ENCODE measurements around the gene FYB2.
A peak's percentile ranks its signal among the peaks of the same experiment; 100 is the strongest.

The FYB2 gene

DNA sequence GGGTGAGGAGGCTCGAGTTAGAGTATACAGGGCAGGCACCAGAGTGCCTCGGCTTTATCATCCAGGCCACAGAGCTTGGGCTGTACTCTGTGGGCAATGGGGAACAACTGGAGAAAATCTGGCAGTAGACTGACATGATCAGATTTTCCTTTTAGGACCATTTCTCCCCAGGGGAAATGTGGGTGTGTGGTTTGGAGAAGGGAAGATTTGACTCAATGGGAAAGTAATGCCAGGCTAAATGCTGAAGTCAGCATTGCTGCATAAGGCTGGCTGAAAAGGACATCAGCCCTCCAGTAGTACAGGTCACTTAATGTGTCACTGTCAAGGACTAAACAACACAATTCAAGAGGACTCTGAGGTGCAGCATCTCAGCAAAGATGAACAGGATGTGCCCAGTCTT is 5.0 kb downstream of the FYB2 start:
- TF ChIP-seq, protein P1, sequence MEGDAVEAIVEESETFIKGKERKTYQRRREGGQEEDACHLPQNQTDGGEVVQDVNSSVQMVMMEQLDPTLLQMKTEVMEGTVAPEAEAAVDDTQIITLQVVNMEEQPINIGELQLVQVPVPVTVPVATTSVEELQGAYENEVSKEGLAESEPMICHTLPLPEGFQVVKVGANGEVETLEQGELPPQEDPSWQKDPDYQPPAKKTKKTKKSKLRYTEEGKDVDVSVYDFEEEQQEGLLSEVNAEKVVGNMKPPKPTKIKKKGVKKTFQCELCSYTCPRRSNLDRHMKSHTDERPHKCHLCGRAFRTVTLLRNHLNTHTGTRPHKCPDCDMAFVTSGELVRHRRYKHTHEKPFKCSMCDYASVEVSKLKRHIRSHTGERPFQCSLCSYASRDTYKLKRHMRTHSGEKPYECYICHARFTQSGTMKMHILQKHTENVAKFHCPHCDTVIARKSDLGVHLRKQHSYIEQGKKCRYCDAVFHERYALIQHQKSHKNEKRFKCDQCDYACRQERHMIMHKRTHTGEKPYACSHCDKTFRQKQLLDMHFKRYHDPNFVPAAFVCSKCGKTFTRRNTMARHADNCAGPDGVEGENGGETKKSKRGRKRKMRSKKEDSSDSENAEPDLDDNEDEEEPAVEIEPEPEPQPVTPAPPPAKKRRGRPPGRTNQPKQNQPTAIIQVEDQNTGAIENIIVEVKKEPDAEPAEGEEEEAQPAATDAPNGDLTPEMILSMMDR (IDR thresholded peaks at IDR 0.05; ENCODE audit: unreplicated experiment in 3 of 3), result no peak
- Mint-ChIP-seq H3K4me3 (no peak overlapping the region), H3K27ac (no peak overlapping the region), H3K9me3 (peaks cover 11% of the 10 kb centered on the region), H3K4me1 (peaks cover 6% of the 10 kb centered on the region), H3K36me3 (ENCODE audit: low read depth) (no peaks in the 10 kb centered on the region), H3K27me3 (ENCODE audit: low read depth) (peaks cover 9% of the 10 kb centered on the region)

DNA sequence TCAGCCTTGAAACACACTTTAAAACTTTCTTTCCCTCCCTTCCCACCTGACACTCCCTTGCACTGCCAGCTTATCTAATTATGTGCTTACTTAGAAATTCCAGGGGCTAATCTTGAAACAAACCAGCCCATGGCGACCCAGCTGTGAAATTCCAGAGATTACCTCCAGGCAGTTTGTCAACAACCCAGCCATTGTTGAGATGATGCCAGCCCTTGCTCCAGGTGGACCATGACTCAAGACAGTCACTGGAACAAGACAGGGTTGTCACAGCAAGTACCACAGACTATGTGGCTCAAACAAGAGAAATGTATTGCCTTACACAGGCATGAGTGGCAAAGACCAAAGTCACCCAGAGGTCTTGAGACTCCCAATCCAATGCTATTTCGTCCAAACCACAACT is 7.9 kb downstream of the FYB2 start:
- H3K9me3 Mint-ChIP-seq, result peaks cover 11% of the 10 kb centered on the region
- peaks cover 2% of the 10 kb centered on the region for H3K4me1 Mint-ChIP-seq
- H3K27me3 Mint-ChIP-seq (ENCODE audit: low read depth), result peaks cover 6% of the 10 kb centered on the region
- no peak overlapping the region for H3K27ac Mint-ChIP-seq
- TF ChIP-seq, protein P1 (IDR thresholded peaks at IDR 0.05; ENCODE audit: unreplicated experiment in 3 of 3), result no peak
- H3K4me3 Mint-ChIP-seq, result no peak overlapping the region
- H3K36me3 Mint-ChIP-seq (ENCODE audit: low read depth), result no peaks in the 10 kb centered on the region

DNA sequence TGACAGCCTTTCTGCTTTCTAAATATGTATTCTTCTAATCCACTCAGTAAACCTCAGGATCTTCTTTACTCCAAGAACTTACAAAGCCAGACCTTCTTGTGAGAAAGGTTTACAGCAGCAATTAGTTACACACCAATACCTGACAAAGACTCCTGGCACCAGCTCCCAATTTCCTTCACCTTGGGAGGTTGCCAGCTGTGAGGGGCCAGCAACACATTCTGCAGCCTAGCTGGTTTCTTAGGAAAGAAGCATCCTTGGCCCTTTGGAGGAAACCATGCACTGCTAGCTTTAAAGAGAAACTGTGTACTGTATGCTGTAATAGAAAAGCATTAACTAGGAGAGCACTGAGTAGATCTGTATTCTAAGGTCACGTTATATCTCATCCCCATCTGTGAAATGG is 10.8 kb downstream of the FYB2 start:
- H3K27ac Mint-ChIP-seq, result no peak overlapping the region
- no peak overlapping the region for H3K4me3 Mint-ChIP-seq
- peaks cover 6% of the 10 kb centered on the region for H3K27me3 Mint-ChIP-seq (ENCODE audit: low read depth)
- peaks cover 6% of the 10 kb centered on the region for H3K9me3 Mint-ChIP-seq
- H3K4me1 Mint-ChIP-seq, result peaks cover 5% of the 10 kb centered on the region
- H3K36me3 Mint-ChIP-seq (ENCODE audit: low read depth), result no peaks in the 10 kb centered on the region
- TF ChIP-seq, protein P1 (IDR thresholded peaks at IDR 0.05; ENCODE audit: unreplicated experiment in 3 of 3), result no peak

DNA sequence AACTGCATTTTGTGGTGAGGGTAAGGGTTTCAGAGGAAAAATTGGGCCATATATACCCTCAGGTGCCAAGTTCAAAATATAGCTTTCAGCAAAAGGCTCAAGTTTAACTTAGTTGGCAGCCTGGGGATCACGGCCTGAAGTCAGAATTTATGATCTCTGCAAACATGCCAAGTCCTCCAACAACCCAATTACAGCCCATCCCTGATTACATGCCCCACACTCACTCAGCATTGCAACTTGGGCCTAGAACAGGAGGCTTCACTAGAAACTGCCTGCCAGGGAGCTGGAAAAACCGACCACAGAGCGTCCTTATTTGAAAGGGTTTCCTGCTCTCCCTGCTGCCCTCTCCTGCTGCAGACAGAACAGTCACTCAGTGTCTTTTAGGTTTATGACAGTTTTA is 12.4 kb downstream of the FYB2 start:
- no peaks in the 10 kb centered on the region for H3K27me3 Mint-ChIP-seq (ENCODE audit: low read depth)
- H3K4me3 Mint-ChIP-seq, result no peak overlapping the region
- no peak overlapping the region for H3K27ac Mint-ChIP-seq
- TF ChIP-seq, protein P1 (IDR thresholded peaks at IDR 0.05; ENCODE audit: unreplicated experiment in 3 of 3), result no peak
- no peaks in the 10 kb centered on the region for H3K36me3 Mint-ChIP-seq (ENCODE audit: low read depth)
- H3K4me1 Mint-ChIP-seq, result peaks cover 5% of the 10 kb centered on the region
- H3K9me3 Mint-ChIP-seq, result peaks cover 4% of the 10 kb centered on the region

DNA sequence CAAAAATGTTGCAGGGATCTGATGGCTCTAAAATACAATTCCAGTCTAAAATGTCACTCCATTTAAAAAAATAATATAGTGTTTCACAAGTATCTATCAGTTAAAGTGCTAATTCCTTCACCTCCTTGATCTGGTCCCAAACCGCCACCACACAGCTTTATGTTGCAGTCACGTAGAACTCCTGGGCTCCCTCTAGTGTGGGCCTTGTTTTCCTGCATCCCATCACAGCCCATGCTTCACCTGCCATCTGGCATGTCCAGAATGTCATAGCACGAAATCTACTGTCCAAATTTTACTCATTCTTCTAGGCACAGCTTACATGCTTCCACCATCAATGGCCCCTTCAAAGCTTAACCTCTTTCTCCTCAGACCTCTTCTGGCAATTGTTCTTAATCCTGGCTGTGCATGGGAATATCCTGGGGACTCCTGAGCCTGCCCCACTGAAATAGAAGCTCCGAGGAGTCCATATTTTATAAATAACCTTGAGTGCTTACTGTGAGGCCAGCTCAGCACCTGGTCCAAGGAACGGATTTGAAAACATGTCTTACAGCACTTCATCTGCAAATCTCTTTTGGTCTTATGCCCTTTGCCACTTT is 15.5 kb downstream of the FYB2 start:
- TF ChIP-seq, protein P1 (IDR thresholded peaks at IDR 0.05; ENCODE audit: unreplicated experiment in 3 of 3), result peak; percentile 41 to 63 (median 51)
- no peak overlapping the region for H3K4me3 Mint-ChIP-seq
- no peaks in the 10 kb centered on the region for H3K27me3 Mint-ChIP-seq (ENCODE audit: low read depth)
- H3K9me3 Mint-ChIP-seq, result peaks cover 4% of the 10 kb centered on the region
- H3K36me3 Mint-ChIP-seq (ENCODE audit: low read depth), result no peaks in the 10 kb centered on the region
- H3K4me1 Mint-ChIP-seq, result peaks cover 5% of the 10 kb centered on the region
- H3K27ac Mint-ChIP-seq, result no peak overlapping the region
